ENCODE measurements around the gene KCNH1. TPM values are rescaled to one million over a fixed set of nuclear protein-coding genes. Genes with fewer than 3 reads are reported as not detected.

The KCNH1 gene
- total RNA-seq, 4 donors from 2014 or later, result 0.24 to 1.6 TPM; not detected in 2

GRCh38 chr1:210781652-210782051, 352.3 kb downstream of the KCNH1 start:
- DNase-seq (ENCODE audit: low spot score) (no peak), ATAC-seq (ENCODE audit: low FRiP score) (no peak)
- no peak for TF ChIP-seq CTCF (IDR thresholded peaks at IDR 0.05)

- no peak for ATAC-seq (ENCODE audit: low FRiP score)
- no peak for TF ChIP-seq CTCF (IDR thresholded peaks at IDR 0.05)
- no peak for DNase-seq (ENCODE audit: low spot score)
These were observed 354.7 kb downstream of the KCNH1 start for GRCh38 chr1:210779269-210779668.

- no peak for ATAC-seq (ENCODE audit: low FRiP score)
- TF ChIP-seq CTCF (IDR thresholded peaks at IDR 0.05), result no peak
- no peak for DNase-seq (ENCODE audit: low spot score)
These were observed 356.0 kb downstream of the KCNH1 start for GRCh38 chr1:210777914-210778313.

GRCh38 chr1:210776712-210777111, 357.2 kb downstream of the KCNH1 start:
- no peak for DNase-seq (ENCODE audit: low spot score)
- no peak for TF ChIP-seq CTCF (IDR thresholded peaks at IDR 0.05)
- no peak for ATAC-seq (ENCODE audit: low FRiP score)

- no peak for TF ChIP-seq CTCF (IDR thresholded peaks at IDR 0.05)
- ATAC-seq (ENCODE audit: low FRiP score) (no peak), DNase-seq (ENCODE audit: low spot score) (no peak)
These were observed 358.7 kb downstream of the KCNH1 start for GRCh38 chr1:210775289-210775688.

GRCh38 chr1:210773450-210773849, 360.5 kb downstream of the KCNH1 start:
- ATAC-seq (ENCODE audit: low FRiP score) (no peak), DNase-seq (ENCODE audit: low spot score) (no peak)
- TF ChIP-seq CTCF (IDR thresholded peaks at IDR 0.05), result no peak

GRCh38 chr1:210771131-210771530, 362.8 kb downstream of the KCNH1 start:
- TF ChIP-seq CTCF (IDR thresholded peaks at IDR 0.05), result no peak
- no peak for DNase-seq (ENCODE audit: low spot score)
- no peak for ATAC-seq (ENCODE audit: low FRiP score)
